Stimulated activated CD8-positive, alpha-beta memory T cell treated with anti-CD3 and anti-CD28 coated beads, Interleukin-7, amount 100 ng/mL, for 4 hours (primary cell): ENCODE data around the gene ODF4.
"Not testable (repeated sequence)": the region's sequence is repeated elsewhere in the genome, so short reads cannot be mapped to it uniquely, and the experiment has no call there.

Source experiments
- DNase-seq, 2 donors: peaks; one replicate each; pipeline ENCODE4 v3.0.0-alpha.2; 2020; ENCODE audit warnings: low read depth in 2 of 2

The ODF4 gene

DNA sequence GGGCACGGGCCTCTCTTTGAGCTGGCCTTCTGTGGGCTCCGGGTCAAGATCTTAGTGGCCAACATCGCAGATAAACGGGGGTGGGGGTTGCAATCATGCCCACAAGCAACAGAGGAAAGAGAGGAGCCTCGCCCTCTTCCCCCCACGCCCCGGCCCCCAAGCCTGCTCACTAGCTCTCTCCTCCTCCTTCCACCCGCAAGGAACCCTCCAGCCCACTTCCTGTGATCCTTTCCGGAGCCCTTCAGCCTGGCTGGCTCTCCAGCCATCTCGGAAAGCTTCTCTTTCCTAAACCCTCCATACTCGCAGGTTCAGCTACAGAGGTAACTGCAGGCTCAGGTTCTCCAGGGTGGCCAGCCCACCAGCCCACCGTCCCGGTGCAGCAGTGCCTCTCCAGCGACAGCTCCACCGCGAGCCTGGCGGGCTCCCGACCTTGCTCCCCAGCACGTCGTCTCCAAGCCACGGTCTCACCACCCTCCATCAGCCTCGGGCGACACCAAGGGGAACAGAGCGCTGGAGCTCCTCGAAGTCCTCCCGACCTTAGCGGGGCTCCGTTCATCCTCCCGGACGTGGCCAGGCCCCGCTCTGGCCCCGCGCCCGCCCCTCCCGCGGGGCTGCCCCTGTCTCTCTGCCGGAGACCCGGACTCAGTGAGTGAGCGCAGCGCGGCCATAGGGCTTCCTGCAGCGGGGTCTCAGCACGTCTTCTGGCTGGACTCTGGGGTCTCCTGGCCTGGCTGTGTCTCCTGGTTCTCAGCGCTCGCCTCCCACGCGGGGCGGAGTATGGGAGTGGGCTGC, 12.9 kb upstream of the ODF4 start:
- no peak for DNase-seq

- no peak for DNase-seq
Observed at GRCh38 chr17:8327303-8327649, 12.4 kb upstream of the ODF4 start.

- no peak for DNase-seq
Observed at GRCh38 chr17:8332128-8332527, 7.5 kb upstream of the ODF4 start.

DNA sequence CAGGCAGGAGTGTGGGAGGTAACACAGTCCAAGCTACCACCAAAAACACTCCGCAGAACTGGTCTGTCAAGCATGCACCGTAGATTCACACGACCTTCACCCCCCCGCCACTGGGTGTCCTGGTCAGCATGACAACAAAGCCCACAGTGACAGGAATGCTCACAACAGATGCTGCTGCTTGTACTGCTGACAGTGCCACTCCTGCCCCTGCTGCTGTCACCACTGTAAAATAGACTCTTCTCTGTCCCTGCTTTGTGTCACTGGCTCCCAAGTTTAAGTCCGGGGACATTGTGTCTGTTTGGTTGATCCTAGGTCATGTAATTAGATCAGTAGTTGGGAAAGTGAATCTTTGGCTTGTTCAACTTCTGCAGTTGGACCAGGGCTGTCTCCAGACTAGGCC, 7.0 kb upstream of the ODF4 start:
- DNase-seq: no peak

GRCh38 chr17:8333281-8333680, 6.4 kb upstream of the ODF4 start:
- DNase-seq: no peak

- DNase-seq: no peak
Observed at GRCh38 chr17:8337802-8338752, 1.6 kb upstream of the ODF4 start.

DNA sequence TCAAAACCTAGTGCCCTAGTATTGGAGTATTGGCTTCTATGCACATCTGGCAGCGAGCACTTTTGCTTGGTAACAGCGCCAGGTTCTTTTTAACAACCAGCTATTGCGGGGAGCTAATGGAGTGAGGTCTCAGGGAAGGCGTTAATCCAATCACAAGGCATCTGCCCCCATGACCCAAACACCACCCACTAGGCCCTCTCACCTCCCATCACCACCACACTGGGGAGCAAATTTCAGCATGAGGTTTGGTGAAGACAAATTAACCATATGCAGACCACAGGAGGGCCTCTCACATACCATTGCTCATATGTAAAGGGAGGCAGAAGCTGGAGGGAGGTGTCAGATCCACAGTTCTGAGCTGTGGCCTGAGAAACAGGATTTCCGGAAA, 893 bp upstream of the ODF4 start:
- no peak for DNase-seq

GRCh38 chr17:8341456-8341855, 1.8 kb downstream of the ODF4 start:
- DNase-seq: no peak

- DNase-seq: no peak
Observed at GRCh38 chr17:8345052-8345690, 5.5 kb downstream of the ODF4 start.

DNA sequence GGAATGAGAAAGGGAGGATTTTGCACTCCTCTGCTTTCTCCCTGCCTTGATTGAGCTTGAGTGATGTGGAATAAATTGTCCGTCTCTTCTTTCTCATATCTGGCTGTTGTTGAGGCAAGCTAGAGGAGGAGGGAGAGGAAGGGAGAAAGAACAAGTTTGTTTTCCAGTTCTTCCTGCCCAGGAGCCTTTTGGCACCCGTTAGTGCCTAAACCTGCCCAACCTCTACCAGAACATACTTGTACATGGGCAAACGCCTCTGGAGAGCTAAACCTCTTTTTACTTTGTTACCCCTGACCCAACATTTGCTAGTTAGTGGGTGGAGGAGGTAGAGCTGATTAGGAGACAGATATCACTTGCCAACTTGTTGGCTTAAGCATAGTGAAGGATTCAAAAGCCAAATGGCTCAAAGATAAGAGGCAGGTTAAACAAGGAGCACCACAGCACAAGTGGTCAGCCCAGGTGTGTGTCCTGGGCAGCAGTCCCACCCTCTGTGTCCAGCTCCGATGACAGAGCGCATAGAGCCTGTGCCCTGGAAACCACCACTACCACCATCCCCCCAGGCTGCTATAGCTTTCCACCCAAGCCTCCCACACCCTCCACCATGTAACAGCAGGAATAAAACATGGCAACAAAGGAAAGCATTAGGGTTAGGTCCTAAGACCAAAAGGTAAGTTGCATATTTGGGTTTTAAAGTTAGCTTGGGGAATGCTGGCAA, 6.5 kb downstream of the ODF4 start:
- DNase-seq: no peak

DNA sequence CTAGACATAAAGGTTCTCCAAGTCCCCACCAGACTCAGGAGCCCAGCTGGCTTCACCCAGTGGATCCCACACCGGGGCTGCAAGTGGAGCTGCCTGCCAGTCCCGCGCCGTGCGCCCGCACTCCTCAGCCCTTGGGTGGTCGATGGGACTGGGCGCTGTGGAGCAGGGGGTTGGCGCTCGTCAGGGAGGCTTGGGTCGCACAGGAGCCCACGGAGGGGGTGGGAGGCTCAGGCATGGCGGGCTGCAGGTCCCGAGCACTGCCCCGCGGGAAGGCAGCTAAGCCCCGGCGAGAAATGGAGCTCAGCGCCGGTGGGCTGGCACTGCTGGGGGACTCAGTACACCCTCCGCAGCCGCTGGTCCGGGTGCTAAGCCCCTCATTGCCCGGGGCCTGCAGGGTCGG, 7.4 kb downstream of the ODF4 start:
- DNase-seq: not testable (repeated sequence)

GRCh38 chr17:8350339-8350738, 10.7 kb downstream of the ODF4 start:
- no peak for DNase-seq

DNA sequence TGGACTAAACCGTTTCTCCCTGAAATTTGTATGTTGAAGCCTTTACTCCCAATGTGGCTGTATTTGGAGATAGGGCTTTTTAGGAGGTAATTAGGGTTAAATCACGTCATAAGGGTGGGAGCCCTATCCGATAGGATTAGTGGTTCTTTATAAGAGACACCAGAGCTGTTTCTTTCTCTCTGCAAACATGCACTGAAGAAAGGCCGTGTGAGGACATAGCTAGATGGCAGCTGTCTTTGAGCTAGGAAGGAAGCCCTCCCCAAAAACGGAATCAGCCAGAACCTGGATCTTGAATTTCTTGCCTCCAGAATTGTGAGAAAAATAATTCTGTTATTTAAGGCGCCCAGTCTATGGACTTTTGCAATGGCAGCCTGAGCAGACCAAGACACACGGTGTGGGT, 14.1 kb downstream of the ODF4 start:
- no peak for DNase-seq

DNA sequence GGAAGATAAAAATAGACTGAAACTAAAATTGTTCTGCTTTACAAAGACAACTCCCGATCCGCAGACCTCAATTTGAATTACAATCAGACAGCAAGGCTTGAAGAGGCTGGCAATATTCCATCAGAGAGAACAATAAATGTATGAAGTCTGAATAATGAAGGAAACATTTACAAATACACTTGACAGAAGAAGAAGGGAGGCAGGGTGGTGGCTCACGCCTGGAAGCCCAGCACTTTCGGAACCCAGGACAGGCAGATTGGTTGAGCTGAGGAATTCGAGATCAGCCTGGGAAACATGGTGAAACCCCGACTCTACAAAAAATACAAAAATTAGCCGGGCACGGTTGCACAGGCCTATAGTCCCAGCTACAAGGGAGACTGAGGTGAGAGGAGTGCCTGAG, 14.6 kb downstream of the ODF4 start:
- DNase-seq: no peak

GRCh38 chr17:8357910-8358309, 18.3 kb downstream of the ODF4 start:
- no peak for DNase-seq

- no peak for DNase-seq
Observed at GRCh38 chr17:8359769-8360168, 20.1 kb downstream of the ODF4 start.

- DNase-seq: no peak
Observed at GRCh38 chr17:8360260-8360659, 20.6 kb downstream of the ODF4 start.

- no peak for DNase-seq
Observed at GRCh38 chr17:8360751-8361150, 21.1 kb downstream of the ODF4 start.

- DNase-seq: no peak
Observed at GRCh38 chr17:8362651-8363332, 23.2 kb downstream of the ODF4 start.

GRCh38 chr17:8365143-8365542, 25.5 kb downstream of the ODF4 start:
- no peak for DNase-seq

DNA sequence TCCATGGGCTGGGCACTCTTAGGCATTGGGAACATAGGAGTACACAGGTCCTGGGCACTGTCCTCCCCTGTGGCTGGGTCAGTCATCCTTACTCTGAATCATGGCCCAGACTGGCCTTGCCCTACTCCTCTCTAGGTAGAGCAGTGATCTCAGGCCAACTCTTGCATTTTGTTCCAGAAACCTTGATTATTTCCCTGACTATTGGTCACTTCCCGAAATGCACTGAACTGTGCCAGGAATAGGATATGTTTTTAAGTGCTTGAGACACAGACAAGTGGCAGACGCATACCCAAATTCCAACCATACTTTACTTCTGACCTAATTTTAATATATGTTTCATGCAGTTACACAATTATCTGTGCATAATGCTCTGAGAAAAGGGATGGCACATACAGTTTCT, 26.6 kb downstream of the ODF4 start:
- no peak for DNase-seq
